ENCODE results near the gene PATJ. TPM values are rescaled to one million over a fixed set of nuclear protein-coding genes. Genes with fewer than 3 reads are reported as not detected.

PATJ gene
- total RNA-seq, 1 donor from 2014 or later: 39.4 TPM

GRCh38 chr1:61808321-61808720 is 66.0 kb downstream of the PATJ start:
- Mint-ChIP-seq H3K27me3 (no peaks in the 10 kb centered on the region), H3K9me3 (no peaks in the 10 kb centered on the region), H3K4me1 (ENCODE audit: unreplicated experiment) (no peaks in the 10 kb centered on the region), H3K36me3 (peaks cover 14% of the 10 kb centered on the region), H3K4me3 (no peak overlapping the region), H3K27ac (no peak overlapping the region)
- DNase-seq (ENCODE audit: extremely low spot score, unreplicated experiment): no peak
- no peak for TF ChIP-seq CTCF (conservative IDR thresholded peaks at IDR 0.05)

GRCh38 chr1:61808968-61809367 is 66.7 kb downstream of the PATJ start:
- no peak for TF ChIP-seq CTCF (conservative IDR thresholded peaks at IDR 0.05)
- Mint-ChIP-seq H3K27ac (no peak overlapping the region), H3K4me3 (no peak overlapping the region), H3K4me1 (ENCODE audit: unreplicated experiment) (no peaks in the 10 kb centered on the region), H3K9me3 (no peaks in the 10 kb centered on the region), H3K27me3 (no peaks in the 10 kb centered on the region), H3K36me3 (peaks cover 14% of the 10 kb centered on the region)
- no peak for DNase-seq (ENCODE audit: extremely low spot score, unreplicated experiment)

- no peak overlapping the region for H3K27ac Mint-ChIP-seq
- no peak for DNase-seq (ENCODE audit: extremely low spot score, unreplicated experiment)
- H3K4me3 Mint-ChIP-seq: no peak overlapping the region
- no peaks in the 10 kb centered on the region for H3K27me3 Mint-ChIP-seq
- H3K4me1 Mint-ChIP-seq (ENCODE audit: unreplicated experiment): peaks cover 5% of the 10 kb centered on the region
- TF ChIP-seq CTCF (conservative IDR thresholded peaks at IDR 0.05): no peak
- no peaks in the 10 kb centered on the region for H3K9me3 Mint-ChIP-seq
- peaks cover 10% of the 10 kb centered on the region for H3K36me3 Mint-ChIP-seq
Observed at GRCh38 chr1:61812916-61813315, 70.6 kb downstream of the PATJ start.

GRCh38 chr1:61816191-61816590 is 73.9 kb downstream of the PATJ start:
- DNase-seq (ENCODE audit: extremely low spot score, unreplicated experiment): no peak
- Mint-ChIP-seq H3K27ac (no peak overlapping the region), H3K9me3 (no peaks in the 10 kb centered on the region), H3K36me3 (peaks cover 23% of the 10 kb centered on the region), H3K27me3 (no peaks in the 10 kb centered on the region), H3K4me3 (no peak overlapping the region), H3K4me1 (ENCODE audit: unreplicated experiment) (peaks cover 14% of the 10 kb centered on the region)
- TF ChIP-seq CTCF (conservative IDR thresholded peaks at IDR 0.05): no peak

GRCh38 chr1:61818992-61819391 is 76.7 kb downstream of the PATJ start:
- no peak for TF ChIP-seq CTCF (conservative IDR thresholded peaks at IDR 0.05)
- H3K27me3 Mint-ChIP-seq: no peaks in the 10 kb centered on the region
- H3K36me3 Mint-ChIP-seq: peaks cover 30% of the 10 kb centered on the region
- DNase-seq (ENCODE audit: extremely low spot score, unreplicated experiment): no peak
- H3K4me3 Mint-ChIP-seq: no peak overlapping the region
- no peaks in the 10 kb centered on the region for H3K9me3 Mint-ChIP-seq
- H3K27ac Mint-ChIP-seq: no peak overlapping the region
- peaks cover 14% of the 10 kb centered on the region for H3K4me1 Mint-ChIP-seq (ENCODE audit: unreplicated experiment)

GRCh38 chr1:61819421-61819820 is 77.1 kb downstream of the PATJ start:
- H3K9me3 Mint-ChIP-seq: no peaks in the 10 kb centered on the region
- H3K27ac Mint-ChIP-seq: no peak overlapping the region
- H3K4me1 Mint-ChIP-seq (ENCODE audit: unreplicated experiment): peaks cover 14% of the 10 kb centered on the region
- TF ChIP-seq CTCF (conservative IDR thresholded peaks at IDR 0.05): no peak
- peaks cover 30% of the 10 kb centered on the region for H3K36me3 Mint-ChIP-seq
- DNase-seq (ENCODE audit: extremely low spot score, unreplicated experiment): no peak
- no peaks in the 10 kb centered on the region for H3K27me3 Mint-ChIP-seq
- no peak overlapping the region for H3K4me3 Mint-ChIP-seq

Measured in type B pancreatic cell (in vitro differentiated cells).